Loucy (cell line): Measurements from ENCODE around the gene FGF5.

ENCODE experiments used
- H2AFZ ChIP-seq: fragments of 200-600 bp; sonication (generic); 2 replicates; pipeline ENCODE4 v1.6.0; 2016; ENCODE audit warnings: antibody characterized with exemption, mild to moderate bottlenecking, low read length, moderate library complexity
- H3F3A ChIP-seq: fragments of 200-600 bp; 2 replicates; pipeline ENCODE4 v1.6.0; 2016; ENCODE audit warnings: antibody characterized with exemption, low read depth, mild to moderate bottlenecking
- H3K27me3 ChIP-seq: fragments of 200-600 bp; sonication (generic); 2 replicates; pipeline ENCODE4 v1.6.1; 2014; ENCODE audit warnings: low read length, mild to moderate bottlenecking; ENCODE audit not compliant: insufficient read depth, poor library complexity, severe bottlenecking
- H3K36me3 ChIP-seq: fragments of 200-600 bp; sonication (generic); 2 replicates; pipeline ENCODE4 v1.6.1; 2016; ENCODE audit warnings: low read length; ENCODE audit not compliant: insufficient read depth
- H3K4me1 ChIP-seq: fragments of 200-600 bp; sonication (generic); 2 replicates; pipeline ENCODE4 v1.5.1; 2014; ENCODE audit warnings: low read length, mild to moderate bottlenecking; ENCODE audit not compliant: insufficient read depth, poor library complexity, severe bottlenecking
- H3K4me2 ChIP-seq: fragments of 200-600 bp; sonication (generic); 2 replicates; pipeline ENCODE4 v1.6.0; 2014; ENCODE audit warnings: antibody characterized with exemption, low read length, low read depth, mild to moderate bottlenecking; ENCODE audit not compliant: poor library complexity, severe bottlenecking
- H3K4me3 ChIP-seq: fragments of 200-600 bp; sonication (generic); 2 replicates; pipeline ENCODE4 v1.5.1; 2014; ENCODE audit warnings: low read length, mild to moderate bottlenecking, mixed read lengths; ENCODE audit not compliant: poor library complexity, severe bottlenecking
- H3K79me2 ChIP-seq: fragments of 200-600 bp; sonication (generic); 2 replicates; pipeline ENCODE4 v1.6.1; 2014; ENCODE audit warnings: low read length; ENCODE audit not compliant: insufficient read depth
- H3K9ac ChIP-seq: fragments of 200-600 bp; sonication (generic); 2 replicates; pipeline ENCODE4 v1.6.0; 2014; ENCODE audit warnings: mild to moderate bottlenecking, low read depth, low read length, moderate library complexity; ENCODE audit not compliant: poor library complexity, severe bottlenecking
- H3K9me2 ChIP-seq: fragments of 200-600 bp; sonication (generic); replicated peaks from 2 replicates; pipeline ENCODE4 v1.6.1; 2016; ENCODE audit warnings: low read depth, low read length, mixed read lengths
- H3K9me3 ChIP-seq: fragments of 200-600 bp; sonication (generic); 2 replicates; pipeline ENCODE4 v1.6.1; 2014; ENCODE audit warnings: mild to moderate bottlenecking, antibody characterized with exemption, low read length, low read depth; ENCODE audit not compliant: insufficient read depth
- H4K20me1 ChIP-seq: fragments of 200-600 bp; sonication (generic); 2 replicates; pipeline ENCODE4 v1.6.0; 2014; ENCODE audit warnings: antibody characterized with exemption, low read length, mild to moderate bottlenecking; ENCODE audit not compliant: insufficient read depth, poor library complexity, severe bottlenecking
- CTCF ChIP-seq: fragments of 200-600 bp; sonication (generic); conservative IDR thresholded peaks from 2 replicates; pipeline ENCODE4 v1.5.1; 2014; ENCODE audit warnings: mild to moderate bottlenecking, antibody characterized with exemption, low read length
- EZH2phosphoT487 ChIP-seq: fragments of 200-600 bp; IDR thresholded peaks from 2 replicates; pipeline ENCODE4 v1.6.1; 2018; ENCODE audit warnings: antibody characterized with exemption, mild to moderate bottlenecking, moderate library complexity, borderline replicate concordance

Gene FGF5

GRCh38 chr4:80263541-80264351 lies 2.7 kb upstream of the FGF5 start:
- no peak overlapping the region for H3K4me2 ChIP-seq
- H3K79me2 ChIP-seq = no peaks in the 10 kb centered on the region
- H4K20me1 ChIP-seq = no peaks in the 10 kb centered on the region
- H3K27me3 ChIP-seq = peaks cover 6% of the 10 kb centered on the region
- no peaks in the 10 kb centered on the region for H3K4me1 ChIP-seq
- H3K9me3 ChIP-seq = no peaks in the 10 kb centered on the region
- H3F3A ChIP-seq = no peaks in the 10 kb centered on the region
- no peak overlapping the region for H3K4me3 ChIP-seq
- TF ChIP-seq EZH2phosphoT487 (no peak), CTCF (no peak)
- H3K36me3 ChIP-seq = no peaks in the 10 kb centered on the region
- no peak overlapping the region for H3K9ac ChIP-seq
- H2AFZ ChIP-seq = no peak overlapping the region
- no peaks in the 10 kb centered on the region for H3K9me2 ChIP-seq

- TF ChIP-seq EZH2phosphoT487 (no peak), CTCF (no peak)
- Histone ChIP-seq H3K9me2 (no peaks in the 10 kb centered on the region), H3K36me3 (no peaks in the 10 kb centered on the region), H3K4me1 (no peaks in the 10 kb centered on the region), H3K9ac (no peak overlapping the region), H3K4me3 (no peak overlapping the region), H3F3A (no peaks in the 10 kb centered on the region), H4K20me1 (no peaks in the 10 kb centered on the region), H3K79me2 (no peaks in the 10 kb centered on the region), H2AFZ (no peak overlapping the region), H3K9me3 (no peaks in the 10 kb centered on the region), H3K4me2 (no peak overlapping the region), H3K27me3 (peaks cover 6% of the 10 kb centered on the region)
These were observed 2.2 kb upstream of the FGF5 start for GRCh38 chr4:80264352-80264647.

- Histone ChIP-seq H3K4me2 (no peak overlapping the region), H3F3A (no peaks in the 10 kb centered on the region), H2AFZ (no peak overlapping the region), H3K79me2 (no peaks in the 10 kb centered on the region), H3K27me3 (peaks cover 6% of the 10 kb centered on the region), H4K20me1 (no peaks in the 10 kb centered on the region), H3K9ac (no peak overlapping the region), H3K36me3 (no peaks in the 10 kb centered on the region), H3K4me3 (no peak overlapping the region), H3K4me1 (no peaks in the 10 kb centered on the region), H3K9me3 (no peaks in the 10 kb centered on the region), H3K9me2 (no peaks in the 10 kb centered on the region)
- TF ChIP-seq CTCF (no peak), EZH2phosphoT487 (no peak)
These were observed 1.6 kb upstream of the FGF5 start for GRCh38 chr4:80264825-80265224.
